ENCODE results near the gene ACKR2.

GRCh38 chr3:42803414-42804105, 5.7 kb upstream of the ACKR2 start:
- no peak for TF ChIP-seq CTCF (conservative IDR thresholded peaks at IDR 0.05; ENCODE audit: low read depth in 2 of 2)
- TF ChIP-seq POLR2AphosphoS5 (IDR thresholded peaks at IDR 0.05; ENCODE audit: low read depth) = no peak
- TF ChIP-seq REST (IDR thresholded peaks at IDR 0.05; ENCODE audit: unreplicated experiment) = no peak
- no peak for TF ChIP-seq CREB1 (CRISPR knock-in tag; IDR thresholded peaks at IDR 0.05; ENCODE audit: low read depth)
- no peak for TF ChIP-seq EZH2 (IDR thresholded peaks at IDR 0.05; ENCODE audit: low read depth, unreplicated experiment)

Data from GM23338 (cell line).